ENCODE measurements around the gene HIVEP3.
"Not testable (repeated sequence)": the region's sequence is repeated elsewhere in the genome, so short reads cannot be mapped to it uniquely, and the experiment has no call there.

HIVEP3 gene

DNA sequence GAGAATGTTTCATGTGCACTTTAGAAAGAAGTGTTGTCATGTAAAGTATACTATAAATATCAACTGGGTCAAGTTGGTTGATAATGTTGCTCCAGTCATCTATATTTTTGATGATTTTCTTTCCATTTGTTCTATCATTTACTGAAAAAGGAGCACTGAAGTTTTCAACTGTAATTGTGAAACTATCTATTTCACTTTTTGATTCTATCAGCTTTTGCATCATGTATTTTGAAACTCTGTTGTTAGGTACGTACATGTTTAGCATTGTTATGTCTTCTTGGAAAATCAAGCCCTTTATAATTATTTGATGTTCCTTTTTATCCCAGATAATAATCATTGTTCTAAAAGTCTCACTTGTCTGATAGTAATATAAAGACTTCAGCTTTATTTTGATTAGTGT lies 14.4 kb upstream of the HIVEP3 start:
- no peak for DNase-seq (ENCODE audit: low read depth)
- H3K4me3 ChIP-seq (ENCODE audit: low read depth, low read length) = no peak overlapping the region
- no peak for TF ChIP-seq MYC (IDR thresholded peaks at IDR 0.05; ENCODE audit: low read depth, low read length)
- TF ChIP-seq POLR2A (IDR thresholded peaks at IDR 0.05; ENCODE audit: extremely low read depth, insufficient read length) = no peak
- no peak for TF ChIP-seq MAX (IDR thresholded peaks at IDR 0.05; ENCODE audit: low read depth, low read length)
- TF ChIP-seq, protein P1, sequence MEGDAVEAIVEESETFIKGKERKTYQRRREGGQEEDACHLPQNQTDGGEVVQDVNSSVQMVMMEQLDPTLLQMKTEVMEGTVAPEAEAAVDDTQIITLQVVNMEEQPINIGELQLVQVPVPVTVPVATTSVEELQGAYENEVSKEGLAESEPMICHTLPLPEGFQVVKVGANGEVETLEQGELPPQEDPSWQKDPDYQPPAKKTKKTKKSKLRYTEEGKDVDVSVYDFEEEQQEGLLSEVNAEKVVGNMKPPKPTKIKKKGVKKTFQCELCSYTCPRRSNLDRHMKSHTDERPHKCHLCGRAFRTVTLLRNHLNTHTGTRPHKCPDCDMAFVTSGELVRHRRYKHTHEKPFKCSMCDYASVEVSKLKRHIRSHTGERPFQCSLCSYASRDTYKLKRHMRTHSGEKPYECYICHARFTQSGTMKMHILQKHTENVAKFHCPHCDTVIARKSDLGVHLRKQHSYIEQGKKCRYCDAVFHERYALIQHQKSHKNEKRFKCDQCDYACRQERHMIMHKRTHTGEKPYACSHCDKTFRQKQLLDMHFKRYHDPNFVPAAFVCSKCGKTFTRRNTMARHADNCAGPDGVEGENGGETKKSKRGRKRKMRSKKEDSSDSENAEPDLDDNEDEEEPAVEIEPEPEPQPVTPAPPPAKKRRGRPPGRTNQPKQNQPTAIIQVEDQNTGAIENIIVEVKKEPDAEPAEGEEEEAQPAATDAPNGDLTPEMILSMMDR (IDR thresholded peaks at IDR 0.05; ENCODE audit: low read depth, low read length) = no peak

- H3K4me3 ChIP-seq (ENCODE audit: low read depth, low read length) = no peak overlapping the region
- TF ChIP-seq MAX (IDR thresholded peaks at IDR 0.05; ENCODE audit: low read depth, low read length) (no peak), POLR2A (IDR thresholded peaks at IDR 0.05; ENCODE audit: extremely low read depth, insufficient read length) (no peak), MYC (IDR thresholded peaks at IDR 0.05; ENCODE audit: low read depth, low read length) (no peak)
- TF ChIP-seq, protein P1 (IDR thresholded peaks at IDR 0.05; ENCODE audit: low read depth, low read length) = no peak
- no peak for DNase-seq (ENCODE audit: low read depth)
Measured at GRCh38 chr1:41931578-41931977, 12.9 kb upstream of the HIVEP3 start.

DNA sequence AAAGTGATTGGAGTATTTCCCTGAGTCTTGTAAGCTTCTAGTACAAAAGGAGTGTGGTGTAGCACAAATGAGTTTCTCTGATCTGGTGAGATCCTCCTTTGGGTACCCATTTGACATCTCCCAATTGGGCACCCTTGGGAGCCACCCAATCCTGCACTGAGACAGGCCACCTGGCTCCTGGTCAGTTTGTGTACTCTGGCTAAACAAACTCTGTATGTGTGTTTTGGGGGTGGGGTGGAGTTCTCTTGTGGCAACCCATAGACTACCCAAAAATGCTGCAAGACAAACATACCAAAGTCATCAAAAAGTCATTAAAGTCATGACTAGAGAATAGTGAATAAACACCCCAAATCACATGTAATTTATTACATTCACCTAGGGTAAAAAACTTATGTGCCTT lies 8.4 kb upstream of the HIVEP3 start:
- H3K4me3 ChIP-seq (ENCODE audit: low read depth, low read length) = no peak overlapping the region
- no peak for DNase-seq (ENCODE audit: low read depth)
- TF ChIP-seq MYC (IDR thresholded peaks at IDR 0.05; ENCODE audit: low read depth, low read length) (no peak), POLR2A (IDR thresholded peaks at IDR 0.05; ENCODE audit: extremely low read depth, insufficient read length) (no peak), MAX (IDR thresholded peaks at IDR 0.05; ENCODE audit: low read depth, low read length) (no peak)
- TF ChIP-seq, protein P1 (IDR thresholded peaks at IDR 0.05; ENCODE audit: low read depth, low read length) = no peak

GRCh38 chr1:41925712-41926111 lies 7.0 kb upstream of the HIVEP3 start:
- no peak overlapping the region for H3K4me3 ChIP-seq (ENCODE audit: low read depth, low read length)
- peak; percentile 8 for DNase-seq (ENCODE audit: low read depth)
- TF ChIP-seq MAX (IDR thresholded peaks at IDR 0.05; ENCODE audit: low read depth, low read length) = no peak
- TF ChIP-seq POLR2A (IDR thresholded peaks at IDR 0.05; ENCODE audit: extremely low read depth, insufficient read length) = no peak
- TF ChIP-seq, protein P1 (IDR thresholded peaks at IDR 0.05; ENCODE audit: low read depth, low read length) = no peak
- TF ChIP-seq MYC (IDR thresholded peaks at IDR 0.05; ENCODE audit: low read depth, low read length) = no peak

DNA sequence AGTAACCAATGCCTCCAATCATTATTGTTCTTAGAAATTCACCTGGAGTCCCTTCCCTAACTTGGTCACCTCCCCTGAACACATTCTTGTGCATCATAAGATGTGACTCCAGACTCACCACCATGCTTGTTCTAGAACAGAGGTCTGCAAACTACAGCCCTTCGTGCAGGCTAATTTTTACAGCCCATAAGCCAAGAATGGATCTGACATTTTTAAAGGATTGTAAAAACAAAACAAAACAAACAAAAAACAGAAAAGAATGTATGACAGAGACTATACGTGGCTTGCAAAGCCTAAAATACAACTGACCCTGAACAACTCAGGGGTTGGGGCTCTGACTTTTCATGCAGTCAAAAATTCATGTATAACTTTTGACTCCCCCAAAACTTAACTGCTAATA lies 6.2 kb upstream of the HIVEP3 start:
- no peak for DNase-seq (ENCODE audit: low read depth)
- no peak overlapping the region for H3K4me3 ChIP-seq (ENCODE audit: low read depth, low read length)
- TF ChIP-seq, protein P1 (IDR thresholded peaks at IDR 0.05; ENCODE audit: low read depth, low read length) = no peak
- TF ChIP-seq MAX (IDR thresholded peaks at IDR 0.05; ENCODE audit: low read depth, low read length) (no peak), POLR2A (IDR thresholded peaks at IDR 0.05; ENCODE audit: extremely low read depth, insufficient read length) (no peak), MYC (IDR thresholded peaks at IDR 0.05; ENCODE audit: low read depth, low read length) (no peak)

DNA sequence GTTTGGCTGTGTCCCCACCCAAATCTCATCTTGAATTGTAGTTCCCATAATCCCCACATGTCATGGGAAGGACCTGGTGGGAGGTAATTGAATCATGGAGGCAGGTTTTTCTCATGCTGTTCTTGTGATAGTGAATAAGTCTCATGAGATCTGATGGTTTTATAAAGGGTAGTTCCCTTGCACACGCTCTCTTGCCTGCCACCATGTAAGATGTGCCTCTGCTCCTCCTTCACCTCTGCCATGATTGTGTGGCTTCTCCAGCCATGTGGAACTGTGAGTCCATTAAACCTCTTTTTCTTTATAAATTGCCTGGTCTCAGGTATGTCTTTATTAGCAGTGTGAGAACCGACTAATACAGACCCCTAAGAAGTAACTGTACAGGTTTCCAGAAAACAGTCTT lies 2.5 kb upstream of the HIVEP3 start:
- not testable (repeated sequence) for DNase-seq (ENCODE audit: low read depth); H3K4me3 ChIP-seq (ENCODE audit: low read depth, low read length)
